GM12801 (cell line): ENCODE results near the gene IPP.

Experiments
- TF ChIP-seq, protein P1 (sequence below): IDR thresholded peaks from one replicate; pipeline ENCODE4 v1.5.1; 2011; ENCODE audit warnings: control low read depth; ENCODE audit not compliant: insufficient read length; ENCODE audit errors: extremely low read depth

The IPP gene

DNA sequence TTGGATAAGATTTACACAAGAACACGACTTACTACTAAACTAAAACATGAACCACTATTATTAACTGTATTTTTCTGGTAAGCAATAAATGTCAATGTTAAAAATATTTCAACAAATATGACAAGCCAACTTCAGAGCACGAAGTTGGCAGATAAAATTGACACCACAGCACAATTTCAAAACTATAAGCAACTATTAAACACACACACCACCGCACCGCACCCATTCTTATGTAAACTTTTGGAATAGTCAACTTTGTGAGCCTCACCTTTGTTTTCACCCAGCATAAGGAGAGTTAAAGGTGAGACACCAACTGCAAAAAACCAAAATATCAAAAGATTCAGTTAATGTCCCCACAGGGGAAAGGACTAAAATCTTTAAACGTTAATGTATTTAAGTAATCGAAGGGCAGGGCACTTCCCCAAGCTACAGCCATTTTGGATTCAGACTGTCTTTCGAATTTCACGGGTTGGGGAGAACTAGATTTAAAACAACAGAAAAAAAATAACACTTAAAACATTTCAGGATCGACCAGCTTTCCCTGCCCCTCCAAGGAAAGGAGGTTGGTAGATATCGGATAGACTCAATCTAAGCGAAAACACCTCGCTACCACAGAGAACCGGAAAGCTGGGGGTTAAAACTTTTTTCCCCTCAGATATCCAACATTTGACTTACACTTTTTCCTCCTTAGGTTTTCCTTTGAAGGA lies 65.0 kb downstream of the IPP start:
- TF ChIP-seq, protein P1, sequence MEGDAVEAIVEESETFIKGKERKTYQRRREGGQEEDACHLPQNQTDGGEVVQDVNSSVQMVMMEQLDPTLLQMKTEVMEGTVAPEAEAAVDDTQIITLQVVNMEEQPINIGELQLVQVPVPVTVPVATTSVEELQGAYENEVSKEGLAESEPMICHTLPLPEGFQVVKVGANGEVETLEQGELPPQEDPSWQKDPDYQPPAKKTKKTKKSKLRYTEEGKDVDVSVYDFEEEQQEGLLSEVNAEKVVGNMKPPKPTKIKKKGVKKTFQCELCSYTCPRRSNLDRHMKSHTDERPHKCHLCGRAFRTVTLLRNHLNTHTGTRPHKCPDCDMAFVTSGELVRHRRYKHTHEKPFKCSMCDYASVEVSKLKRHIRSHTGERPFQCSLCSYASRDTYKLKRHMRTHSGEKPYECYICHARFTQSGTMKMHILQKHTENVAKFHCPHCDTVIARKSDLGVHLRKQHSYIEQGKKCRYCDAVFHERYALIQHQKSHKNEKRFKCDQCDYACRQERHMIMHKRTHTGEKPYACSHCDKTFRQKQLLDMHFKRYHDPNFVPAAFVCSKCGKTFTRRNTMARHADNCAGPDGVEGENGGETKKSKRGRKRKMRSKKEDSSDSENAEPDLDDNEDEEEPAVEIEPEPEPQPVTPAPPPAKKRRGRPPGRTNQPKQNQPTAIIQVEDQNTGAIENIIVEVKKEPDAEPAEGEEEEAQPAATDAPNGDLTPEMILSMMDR, result no peak

DNA sequence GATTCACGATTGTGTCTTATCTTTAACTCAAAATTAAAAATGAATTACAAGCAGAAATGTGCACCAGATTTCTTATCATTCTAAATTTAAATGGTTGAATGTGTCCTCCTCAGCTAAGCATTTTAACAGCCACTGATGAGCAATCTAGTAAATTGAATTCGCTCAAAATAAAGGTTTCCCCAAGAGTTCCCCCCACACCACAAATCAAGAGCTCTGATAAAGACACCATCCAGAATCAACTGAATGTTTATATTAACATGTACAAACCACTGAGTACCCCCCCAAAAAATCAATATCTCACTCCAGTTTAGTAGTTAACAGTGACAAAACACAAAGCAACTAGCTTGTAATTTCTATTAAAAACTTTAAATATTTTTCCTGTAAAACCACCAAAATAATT lies 66.1 kb downstream of the IPP start:
- TF ChIP-seq, protein P1, result no peak

DNA sequence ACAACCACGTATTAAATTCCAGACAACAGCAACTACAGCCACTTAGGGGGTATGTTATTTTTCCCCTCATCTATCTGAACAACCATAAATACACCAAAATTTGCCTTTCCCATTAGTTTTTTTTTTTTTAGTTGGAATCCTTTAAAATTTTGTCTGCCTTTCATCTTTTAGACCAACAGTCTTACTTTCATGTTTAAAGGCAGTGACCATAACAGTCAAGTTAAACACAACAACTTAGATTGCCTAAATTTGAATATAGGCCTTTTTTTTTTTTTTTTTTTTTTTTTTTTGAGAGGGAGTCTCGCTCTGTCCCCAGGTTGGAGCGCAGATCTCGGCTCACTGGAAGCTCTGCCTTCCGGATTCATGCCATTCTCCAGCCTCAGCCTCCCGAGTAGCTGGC lies 67.5 kb downstream of the IPP start:
- TF ChIP-seq, protein P1, result no peak

DNA sequence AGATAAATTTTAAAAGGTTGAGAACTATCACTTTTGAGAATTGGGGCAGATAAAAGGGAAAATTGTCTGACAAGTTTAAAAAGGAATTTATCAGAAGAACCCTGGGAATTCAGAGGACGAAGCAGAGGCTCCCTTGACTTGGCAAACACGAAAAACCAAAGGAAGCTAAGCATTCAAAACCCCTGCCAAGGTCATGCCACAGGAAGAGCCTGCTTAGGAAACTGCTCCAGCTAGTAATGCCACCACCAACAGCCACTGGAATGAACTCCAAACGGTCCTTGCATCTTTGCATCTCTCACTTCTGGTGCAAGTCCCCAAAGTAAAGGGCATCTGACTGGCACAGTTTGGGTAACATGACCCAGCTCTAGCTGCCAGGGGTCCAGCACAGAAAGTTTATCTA lies 71.3 kb downstream of the IPP start:
- TF ChIP-seq, protein P1, result no peak

DNA sequence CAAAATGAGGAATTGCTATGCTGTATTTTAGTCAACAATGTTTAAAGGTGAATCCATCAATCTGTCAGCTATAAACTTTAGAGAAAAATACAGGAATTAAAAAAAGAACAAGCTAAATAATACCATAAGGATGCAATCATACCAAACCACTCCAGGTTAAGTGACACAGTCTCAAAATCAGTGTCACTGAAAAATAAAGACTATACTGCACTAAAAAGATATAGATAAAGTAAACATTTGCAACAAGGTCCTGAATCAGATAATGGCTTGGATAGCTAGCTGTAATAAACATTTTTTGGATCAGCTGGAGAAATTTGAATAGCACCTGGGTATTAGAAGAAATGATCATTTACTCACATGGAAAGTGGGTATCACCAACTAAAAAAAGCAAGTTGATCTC lies 72.0 kb downstream of the IPP start:
- TF ChIP-seq, protein P1, result no peak

DNA sequence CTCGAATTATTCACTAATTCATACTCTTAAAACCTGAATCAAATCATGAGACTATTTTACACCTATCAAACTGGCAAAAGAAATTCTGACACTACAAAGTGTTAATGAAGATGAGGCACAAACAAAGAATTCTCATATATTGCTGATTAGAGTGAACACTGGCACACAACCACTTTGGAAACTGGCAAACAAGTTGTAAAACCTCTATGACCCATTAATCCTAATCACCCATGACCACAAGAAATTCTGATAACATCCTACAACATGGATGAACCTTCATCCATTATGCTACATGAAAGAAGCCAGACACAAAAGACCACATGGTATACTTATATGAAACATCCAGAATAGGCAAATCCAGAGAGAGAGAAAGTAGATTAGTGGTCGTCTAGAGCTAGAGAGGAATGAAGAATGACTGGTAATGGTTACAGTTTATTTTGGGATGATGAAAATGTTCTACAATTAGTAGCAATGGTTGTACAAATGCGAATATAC lies 72.7 kb downstream of the IPP start:
- TF ChIP-seq, protein P1, result no peak

DNA sequence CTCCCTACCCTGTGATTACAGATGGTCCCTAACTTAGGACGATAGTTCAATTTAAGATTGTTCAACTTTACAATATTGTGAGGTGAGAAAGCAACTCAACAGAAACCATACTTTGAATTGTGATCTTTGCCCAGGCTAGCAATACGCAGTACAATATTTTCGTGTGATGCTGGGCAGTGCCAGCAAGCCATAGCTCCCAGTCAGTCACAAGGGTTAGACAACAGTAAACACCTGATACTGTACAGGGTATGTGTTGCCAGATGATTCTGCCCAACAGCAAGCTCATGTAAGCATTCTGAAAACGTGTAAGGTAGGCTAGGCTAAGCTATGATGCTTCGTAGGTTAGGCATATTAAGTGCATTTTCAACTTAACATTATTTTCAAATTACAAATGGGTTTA lies 76.0 kb downstream of the IPP start:
- TF ChIP-seq, protein P1, result no peak

DNA sequence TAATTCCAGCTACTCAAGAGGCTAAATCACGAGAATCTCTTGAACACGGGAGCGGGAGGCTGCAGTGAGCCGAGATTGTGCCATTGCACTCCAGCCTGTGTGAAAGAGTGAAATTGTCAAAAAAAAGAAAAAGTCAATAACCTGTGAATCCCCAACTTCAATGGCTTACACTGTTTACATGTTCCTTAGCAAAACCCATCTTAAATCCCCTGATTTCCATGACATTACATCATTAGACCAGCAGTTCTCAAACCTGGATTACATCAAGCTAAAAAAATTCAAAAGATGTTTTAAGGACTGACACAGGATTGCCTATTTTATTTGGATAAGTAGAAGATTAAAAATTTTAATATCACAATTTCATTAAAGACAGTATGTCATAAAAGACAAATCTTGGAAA lies 76.5 kb downstream of the IPP start:
- TF ChIP-seq, protein P1, result no peak
